SK-N-SH treated with all-trans-retinoic acid at 6 μM for 48 hours (cell line): ENCODE results near the gene CCP110.

Experiments
- ATAC-seq: fragments of 200-7000 bp; cut with Tn5 transposase; 3 replicates; pipeline ENCODE4 v1.9.1; 2020; ENCODE audit warnings: mild to moderate bottlenecking, moderate library complexity
- ARNTL ChIP-seq: fragments of 450-650 bp; formaldehyde crosslinking; IDR thresholded peaks from 2 replicates; pipeline ENCODE4 v1.5.0; 2020; ENCODE audit warnings: low read depth, mild to moderate bottlenecking, moderate library complexity, borderline replicate concordance
- BACH2 ChIP-seq: fragments of 250-450 bp; sonication (Bioruptor Pico); IDR thresholded peaks from 2 replicates; pipeline ENCODE4 v1.9.0; 2021; ENCODE audit warnings: mild to moderate bottlenecking, borderline replicate concordance
- CREB5 ChIP-seq: fragments of 250-450 bp; sonication (Bioruptor Pico); IDR thresholded peaks from 2 replicates; pipeline ENCODE4 v1.5.1; 2020; ENCODE audit warnings: low read depth, mild to moderate bottlenecking, moderate library complexity
- CSRNP3 ChIP-seq: fragments of 250-450 bp; sonication (Bioruptor Pico); IDR thresholded peaks from 2 replicates; pipeline ENCODE4 v1.5.1; 2021; ENCODE audit warnings: mild to moderate bottlenecking, moderate library complexity
- ESRRG ChIP-seq: fragments of 250-450 bp; sonication (Bioruptor Pico); IDR thresholded peaks from 2 replicates; pipeline ENCODE4 v1.6.1; 2021; ENCODE audit warnings: mild to moderate bottlenecking
- GLIS3 ChIP-seq: fragments of 250-450 bp; sonication (Bioruptor Pico); IDR thresholded peaks from 2 replicates; pipeline ENCODE4 v1.5.0; 2020; ENCODE audit warnings: mild to moderate bottlenecking, moderate library complexity
- ISL1 ChIP-seq: fragments of 250-450 bp; sonication (Bioruptor Pico); IDR thresholded peaks from 2 replicates; pipeline ENCODE4 v2.1.2; 2022; ENCODE audit warnings: mild to moderate bottlenecking, moderate library complexity
- OSR1 ChIP-seq: fragments of 250-450 bp; sonication (Bioruptor Pico); IDR thresholded peaks from 2 replicates; pipeline ENCODE4 v1.8.0; 2022; ENCODE audit warnings: moderate library complexity, mild to moderate bottlenecking, inconsistent platforms
- POU6F1 ChIP-seq: fragments of 250-450 bp; sonication (Bioruptor Pico); IDR thresholded peaks from 2 replicates; pipeline ENCODE4 v1.8.0; 2021; ENCODE audit warnings: low read depth, mild to moderate bottlenecking, moderate library complexity, borderline replicate concordance
- RARB ChIP-seq: fragments of 250-450 bp; sonication (Bioruptor Pico); IDR thresholded peaks from 2 replicates; pipeline ENCODE4 v1.8.0; 2021; ENCODE audit warnings: mild to moderate bottlenecking, moderate library complexity
- TCF4 ChIP-seq: fragments of 250-450 bp; sonication (Bioruptor Pico); IDR thresholded peaks from 2 replicates; pipeline ENCODE4 v1.8.0; 2021; ENCODE audit warnings: mild to moderate bottlenecking, moderate library complexity, borderline replicate concordance
- TOX ChIP-seq: fragments of 250-450 bp; sonication (Bioruptor Pico); IDR thresholded peaks from 2 replicates; pipeline ENCODE4 v1.8.0; 2021; ENCODE audit warnings: mild to moderate bottlenecking, moderate library complexity, borderline replicate concordance
- TSHZ2 ChIP-seq: fragments of 250-450 bp; sonication (Bioruptor Pico); IDR thresholded peaks from 2 replicates; pipeline ENCODE4 v1.5.0; 2020; ENCODE audit warnings: mild to moderate bottlenecking, moderate library complexity
- ZC3H10 ChIP-seq: fragments of 250-450 bp; sonication (Bioruptor Pico); IDR thresholded peaks from 2 replicates; pipeline ENCODE4 v1.5.1; 2021; ENCODE audit warnings: mild to moderate bottlenecking, moderate library complexity
- ZFP3 ChIP-seq: fragments of 250-450 bp; sonication (Bioruptor Pico); IDR thresholded peaks from 2 replicates; pipeline ENCODE4 v1.5.0; 2020; ENCODE audit warnings: mild to moderate bottlenecking, moderate library complexity
- ZFP30 ChIP-seq: fragments of 450-650 bp; formaldehyde crosslinking; IDR thresholded peaks from 2 replicates; pipeline ENCODE4 v1.5.0; 2022; ENCODE audit warnings: mild to moderate bottlenecking, moderate library complexity
- ZNF565 ChIP-seq: fragments of 450-650 bp; formaldehyde crosslinking; conservative IDR thresholded peaks from 2 replicates; pipeline ENCODE4 v1.5.0; 2020; ENCODE audit warnings: low read depth, mild to moderate bottlenecking, moderate library complexity
- ZNF70 ChIP-seq: fragments of 450-650 bp; formaldehyde crosslinking; IDR thresholded peaks from 2 replicates; pipeline ENCODE4 v1.5.0; 2020; ENCODE audit warnings: mild to moderate bottlenecking, moderate library complexity
- ZNF8 ChIP-seq: fragments of 450-650 bp; formaldehyde crosslinking; IDR thresholded peaks from 2 replicates; pipeline ENCODE4 v1.5.0; 2020; ENCODE audit warnings: mild to moderate bottlenecking, moderate library complexity

The CCP110 gene

GRCh38 chr16:19507867-19508266, 15.9 kb upstream of the CCP110 start:
- no peak for ATAC-seq
- TF ChIP-seq TCF4 (no peak), TSHZ2 (CRISPR knock-in tag) (no peak), ZNF70 (no peak), RARB (CRISPR knock-in tag) (no peak), ISL1 (CRISPR knock-in tag) (no peak), ZNF565 (CRISPR knock-in tag) (no peak), ZC3H10 (CRISPR knock-in tag) (no peak), ZNF8 (CRISPR knock-in tag) (no peak)

GRCh38 chr16:19512297-19512696, 11.4 kb upstream of the CCP110 start:
- TF ChIP-seq POU6F1 (CRISPR knock-in tag), result no peak
- TF ChIP-seq ZNF8 (CRISPR knock-in tag), result no peak
- TF ChIP-seq CREB5 (CRISPR knock-in tag), result no peak
- no peak for TF ChIP-seq RARB (CRISPR knock-in tag)
- TF ChIP-seq ZFP30 (CRISPR knock-in tag), result no peak
- no peak for TF ChIP-seq TOX
- no peak for TF ChIP-seq ISL1 (CRISPR knock-in tag)
- TF ChIP-seq CSRNP3 (CRISPR knock-in tag), result no peak
- TF ChIP-seq ZFP3 (CRISPR knock-in tag), result no peak
- TF ChIP-seq BACH2 (CRISPR knock-in tag), result no peak
- no peak for ATAC-seq

GRCh38 chr16:19513377-19514053, 10.2 kb upstream of the CCP110 start:
- ATAC-seq, result no peak
- TF ChIP-seq ARNTL (CRISPR knock-in tag), result no peak
- TF ChIP-seq ZNF70, result no peak
- TF ChIP-seq ZFP3 (CRISPR knock-in tag), result no peak
- no peak for TF ChIP-seq ESRRG (CRISPR knock-in tag)
- no peak for TF ChIP-seq CSRNP3 (CRISPR knock-in tag)
- no peak for TF ChIP-seq ISL1 (CRISPR knock-in tag)
- TF ChIP-seq GLIS3, result no peak
- TF ChIP-seq TOX, result no peak
- no peak for TF ChIP-seq BACH2 (CRISPR knock-in tag)
- TF ChIP-seq TCF4, result no peak
- TF ChIP-seq ZNF565 (CRISPR knock-in tag), result no peak
- TF ChIP-seq OSR1, result no peak
- TF ChIP-seq TSHZ2 (CRISPR knock-in tag), result no peak
- TF ChIP-seq ZFP30 (CRISPR knock-in tag), result no peak
- TF ChIP-seq, all 23 proteins: peak for 0
